GM19099 (cell line): ENCODE measurements around the gene HIVEP3.

Source experiments
- POLR2A ChIP-seq: IDR thresholded peaks from 3 replicates; pipeline ENCODE4 v1.6.1; 2011; ENCODE audit warnings: low read depth; ENCODE audit not compliant: insufficient read length; ENCODE audit errors: extremely low read depth

Gene HIVEP3

DNA sequence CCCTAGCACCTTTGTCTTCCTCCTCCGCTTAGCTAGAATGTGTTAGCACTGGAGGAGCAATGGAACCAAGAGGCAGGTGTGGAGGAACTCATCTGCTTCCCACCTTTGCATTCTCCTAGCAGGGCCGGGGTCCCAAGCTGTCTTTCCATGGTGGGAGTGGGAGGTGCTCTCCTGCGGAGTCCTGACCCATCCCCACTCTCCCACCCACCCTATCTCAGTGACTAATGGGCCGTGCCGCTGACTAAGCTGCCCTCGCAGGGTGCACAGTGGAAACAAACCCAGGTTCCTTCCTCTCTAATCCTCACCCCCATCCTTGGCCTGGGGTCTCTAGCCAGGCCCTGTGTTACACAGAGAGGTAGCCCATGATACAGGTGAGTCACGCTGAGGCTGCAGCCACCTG lies 177.5 kb downstream of the HIVEP3 start:
- TF ChIP-seq POLR2A = no peak

- no peak for TF ChIP-seq POLR2A
Observed at GRCh38 chr1:41740630-41741239, 178.0 kb downstream of the HIVEP3 start.

- no peak for TF ChIP-seq POLR2A
Observed at GRCh38 chr1:41740058-41740457, 178.7 kb downstream of the HIVEP3 start.

DNA sequence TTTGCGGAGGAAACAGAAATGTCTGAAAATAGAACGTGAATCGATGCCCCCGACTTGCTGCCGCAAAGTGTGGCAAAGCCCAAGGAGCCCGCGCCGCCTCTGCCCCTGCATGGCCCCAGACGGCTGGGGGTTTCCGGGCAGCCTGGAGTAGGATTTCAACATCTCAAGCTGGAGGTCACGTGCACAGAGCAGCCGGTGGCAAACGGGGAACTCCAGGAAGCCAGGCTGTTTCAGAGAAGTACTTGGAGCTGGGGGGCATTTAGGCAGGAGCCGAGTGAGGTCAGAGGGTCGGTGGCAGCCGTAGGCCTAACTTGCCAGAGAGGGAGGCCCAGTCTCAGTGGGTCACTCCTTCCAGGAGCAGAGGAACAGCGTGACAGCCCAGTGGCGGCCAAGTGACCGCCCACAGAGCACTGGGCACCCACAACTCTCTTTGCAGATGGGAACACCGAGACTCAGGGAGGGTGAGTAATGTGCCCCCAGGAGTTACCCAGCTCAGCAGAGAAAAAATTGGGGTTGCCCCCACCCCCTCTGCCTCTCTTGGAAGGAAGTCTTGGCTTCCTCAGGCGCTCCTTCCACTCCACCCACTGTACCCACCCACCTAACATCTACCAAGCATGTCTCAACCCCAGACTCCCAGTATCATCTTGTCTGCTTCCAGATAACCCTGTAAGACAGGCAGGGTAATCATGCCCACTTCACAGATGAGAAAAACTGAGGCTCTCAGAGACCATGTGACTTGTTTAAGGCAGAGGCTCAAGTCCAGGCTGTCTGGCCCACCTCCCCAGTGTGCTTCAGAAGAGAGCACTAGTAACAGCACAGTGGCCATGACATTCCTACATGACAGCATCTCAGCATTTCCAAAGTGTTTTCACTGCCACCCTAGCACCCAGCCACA lies 179.4 kb downstream of the HIVEP3 start:
- peak; percentile 54 for TF ChIP-seq POLR2A

DNA sequence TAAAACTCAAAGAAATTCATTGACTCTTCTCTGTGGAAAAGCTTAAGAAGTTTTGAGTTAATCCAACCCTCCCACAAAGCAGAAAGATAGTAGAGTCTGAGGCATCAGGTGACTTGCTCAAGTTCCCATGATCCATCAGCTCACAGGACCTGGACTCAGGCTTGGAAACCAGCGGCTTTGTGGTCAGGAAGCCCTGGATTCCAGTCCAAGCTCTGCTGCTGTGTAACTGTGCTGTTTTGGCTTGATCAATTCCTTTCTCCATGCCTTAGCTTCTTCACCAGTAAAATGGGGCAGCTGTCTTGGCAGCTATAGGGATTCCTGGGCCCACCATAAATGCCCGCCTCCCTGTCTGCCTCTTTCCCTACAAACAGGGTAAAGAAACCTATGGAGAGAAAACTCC lies 180.2 kb downstream of the HIVEP3 start:
- TF ChIP-seq POLR2A = no peak

DNA sequence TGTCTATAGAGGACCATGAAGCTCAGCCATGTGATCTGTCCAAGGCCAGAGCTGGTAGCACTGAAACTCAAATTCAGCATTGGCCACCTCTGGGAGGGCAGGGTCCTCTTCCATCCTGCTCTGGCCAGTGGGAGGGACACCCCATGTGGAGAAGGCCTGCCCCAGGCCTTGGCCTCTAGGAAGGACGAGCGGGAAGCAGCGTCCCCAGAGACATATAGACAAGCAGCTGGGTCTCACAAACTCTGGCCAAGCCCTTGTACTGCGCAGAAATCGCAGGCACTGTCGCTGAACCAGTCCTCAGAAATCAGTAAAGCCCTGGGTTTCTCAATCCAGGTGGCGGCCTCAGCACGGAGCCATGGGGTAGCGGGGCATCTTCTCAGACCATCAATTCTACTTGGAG lies 180.7 kb downstream of the HIVEP3 start:
- no peak for TF ChIP-seq POLR2A

DNA sequence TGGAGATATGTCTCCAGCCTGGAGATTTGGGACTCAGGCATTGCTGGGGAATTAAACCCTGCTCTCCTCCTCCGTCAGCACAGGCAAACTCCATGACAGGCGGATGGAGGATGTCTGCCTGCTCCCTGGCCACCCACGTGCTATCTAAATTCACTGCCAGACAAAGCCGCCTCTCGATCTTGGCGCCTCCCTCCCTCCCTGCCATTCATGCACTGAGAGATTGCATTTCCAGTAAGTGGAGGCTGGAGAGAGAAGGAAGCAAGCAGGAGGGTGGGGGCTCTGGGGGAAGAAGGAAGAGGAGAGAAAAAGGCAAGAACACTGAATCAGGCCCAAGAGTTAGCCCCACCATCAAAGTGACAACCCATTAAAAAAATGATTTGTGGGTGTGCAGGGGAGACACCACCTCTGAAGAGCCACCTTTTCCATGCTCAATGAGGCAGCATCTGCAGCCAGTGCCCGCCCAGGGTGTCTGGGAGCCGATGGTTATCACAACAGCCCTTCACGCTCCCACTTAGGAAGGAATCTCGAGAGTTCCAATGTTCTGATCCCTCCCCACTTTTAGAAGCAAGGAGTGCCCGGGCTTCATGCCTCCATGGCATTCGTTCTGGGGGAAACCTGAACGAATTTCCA lies 183.0 kb downstream of the HIVEP3 start:
- TF ChIP-seq POLR2A = no peak

- TF ChIP-seq POLR2A = no peak
Observed at GRCh38 chr1:41735139-41735538, 183.6 kb downstream of the HIVEP3 start.

GRCh38 chr1:41734201-41734970 lies 184.3 kb downstream of the HIVEP3 start:
- TF ChIP-seq POLR2A = no peak

GRCh38 chr1:41733725-41734124 lies 185.0 kb downstream of the HIVEP3 start:
- no peak for TF ChIP-seq POLR2A

DNA sequence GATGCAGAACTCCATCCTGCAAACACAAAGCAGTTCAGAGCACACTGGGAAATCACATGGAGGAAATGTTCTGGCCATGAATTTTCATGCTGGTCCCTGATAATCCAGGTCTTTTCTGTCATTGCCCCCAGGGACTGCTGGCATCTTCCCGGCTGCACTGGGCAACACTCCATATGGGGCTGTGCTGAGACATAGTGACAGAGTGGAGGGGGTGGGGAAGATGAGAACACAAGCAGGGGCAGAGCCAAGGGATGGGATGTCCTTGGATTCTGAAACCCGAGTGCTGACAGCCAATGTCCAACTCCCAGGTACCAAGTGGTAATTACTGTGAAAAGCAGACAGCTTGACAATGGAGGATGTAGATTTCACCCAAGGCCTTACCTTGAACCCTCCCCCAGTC lies 185.7 kb downstream of the HIVEP3 start:
- no peak for TF ChIP-seq POLR2A

- TF ChIP-seq POLR2A = no peak
Observed at GRCh38 chr1:41731516-41732030, 187.1 kb downstream of the HIVEP3 start.

GRCh38 chr1:41730806-41731205 lies 187.9 kb downstream of the HIVEP3 start:
- no peak for TF ChIP-seq POLR2A

DNA sequence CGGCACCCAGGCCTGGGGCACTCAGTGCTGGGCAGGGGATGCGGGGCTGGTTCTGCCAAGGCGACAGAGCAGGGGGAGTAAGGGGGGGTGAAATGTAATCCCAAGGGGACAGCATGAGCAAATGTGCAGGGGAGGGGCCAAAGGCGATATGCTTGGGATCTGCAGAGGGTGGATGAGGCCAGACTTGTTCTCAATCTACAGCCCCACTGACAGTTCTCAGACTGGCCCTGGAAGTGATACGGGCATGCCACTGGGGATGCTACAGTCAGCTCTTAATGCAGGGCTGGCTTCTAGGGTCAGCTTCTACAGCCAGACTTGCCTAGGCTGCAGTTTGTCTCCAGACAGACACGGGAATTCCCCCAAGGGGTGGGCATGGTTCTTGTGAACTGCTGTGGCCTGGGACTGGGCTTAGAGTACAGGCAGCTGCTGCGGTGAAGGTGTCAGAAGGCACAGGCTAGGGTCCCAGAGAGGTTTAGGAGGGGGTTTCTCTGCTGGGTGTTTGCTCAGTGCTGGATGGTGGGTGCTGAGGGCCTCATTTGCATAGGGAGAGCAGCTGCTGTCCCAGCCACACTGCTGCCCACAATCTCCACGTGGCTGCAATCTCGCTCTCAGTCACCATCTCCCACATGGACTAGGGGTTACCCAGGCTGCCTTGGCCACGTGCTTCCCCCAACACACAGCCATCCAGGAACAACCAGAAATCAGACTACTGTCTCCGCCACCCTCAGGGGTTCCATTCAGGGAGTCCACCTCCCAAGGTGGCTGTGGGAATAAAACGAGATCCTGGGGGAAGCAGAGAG lies 190.1 kb downstream of the HIVEP3 start:
- TF ChIP-seq POLR2A = peak; percentile 49
